NT2/D1 (cell line): Measurements from ENCODE around the gene DCP1A.

Source experiments
- SUZ12 ChIP-seq: IDR thresholded peaks from 2 replicates; pipeline ENCODE4 v1.6.1; 2011; ENCODE audit not compliant: insufficient read length, insufficient read depth; ENCODE audit errors: extremely low read depth
- ZNF274 ChIP-seq: IDR thresholded peaks from 2 replicates; pipeline ENCODE4 v1.6.1; 2011; ENCODE audit warnings: mild to moderate bottlenecking, low read depth, low read length

DNA sequence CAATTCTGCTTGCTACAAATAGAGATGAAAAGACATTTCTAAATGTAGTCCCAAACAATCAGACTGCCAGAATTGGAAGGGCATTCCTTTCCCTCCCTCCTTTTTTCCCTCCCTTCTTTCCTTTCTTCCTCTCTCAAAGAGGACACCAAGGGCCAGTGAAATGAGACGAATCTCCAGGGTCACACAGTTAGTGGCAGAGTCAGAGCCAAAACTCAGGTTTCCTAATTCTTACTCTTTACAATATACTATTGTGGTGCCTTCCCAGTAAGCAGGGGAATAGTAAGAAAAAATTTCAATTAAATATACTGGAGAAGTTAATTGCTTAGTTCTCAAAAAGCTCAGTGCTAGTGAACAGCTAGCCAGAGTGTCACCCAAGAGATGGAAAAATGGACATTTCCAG, 33.0 kb upstream of the DCP1A start:
- TF ChIP-seq ZNF274 = no peak
- TF ChIP-seq SUZ12 = no peak
